IPS DF 19.7 (cell line): Measurements from ENCODE around the gene SVIL.
"Not testable (repeated sequence)": the region's sequence is repeated elsewhere in the genome, so short reads cannot be mapped to it uniquely, and the experiment has no call there.

Experiments
- DNase-seq: peaks from one replicate; pipeline ENCODE4 v3.0.0-alpha.2; 2013; ENCODE audit warnings: low read depth, low spot score

Gene SVIL

GRCh38 chr10:29458190-29458589, 176.6 kb downstream of the SVIL start:
- not testable (repeated sequence) for DNase-seq

GRCh38 chr10:29455095-29455494, 179.7 kb downstream of the SVIL start:
- DNase-seq, result no peak

GRCh38 chr10:29454250-29454649, 180.5 kb downstream of the SVIL start:
- no peak for DNase-seq

- DNase-seq, result no peak
Measured at GRCh38 chr10:29452546-29452945, 182.2 kb downstream of the SVIL start.

- DNase-seq, result no peak
Measured at GRCh38 chr10:29451946-29452345, 182.8 kb downstream of the SVIL start.

GRCh38 chr10:29450405-29450804, 184.4 kb downstream of the SVIL start:
- no peak for DNase-seq

GRCh38 chr10:29448756-29449592, 185.8 kb downstream of the SVIL start:
- not testable (repeated sequence) for DNase-seq

GRCh38 chr10:29448125-29448524, 186.6 kb downstream of the SVIL start:
- DNase-seq, result no peak

GRCh38 chr10:29446327-29446726, 188.4 kb downstream of the SVIL start:
- no peak for DNase-seq

GRCh38 chr10:29443745-29444523, 190.8 kb downstream of the SVIL start:
- no peak for DNase-seq

- DNase-seq, result no peak
Measured at GRCh38 chr10:29440981-29441380, 193.8 kb downstream of the SVIL start.

- DNase-seq, result not testable (repeated sequence)
Measured at GRCh38 chr10:29439005-29439404, 195.8 kb downstream of the SVIL start.

- DNase-seq, result no peak
Measured at GRCh38 chr10:29438271-29438670, 196.5 kb downstream of the SVIL start.

GRCh38 chr10:29437871-29438270, 196.9 kb downstream of the SVIL start:
- no peak for DNase-seq

GRCh38 chr10:29435809-29436501, 198.8 kb downstream of the SVIL start:
- no peak for DNase-seq

GRCh38 chr10:29434111-29434510, 200.7 kb downstream of the SVIL start:
- no peak for DNase-seq

- no peak for DNase-seq
Measured at GRCh38 chr10:29431711-29432110, 203.1 kb downstream of the SVIL start.

- DNase-seq, result no peak
Measured at GRCh38 chr10:29430101-29430500, 204.7 kb downstream of the SVIL start.

- no peak for DNase-seq
Measured at GRCh38 chr10:29428486-29428885, 206.3 kb downstream of the SVIL start.

- no peak for DNase-seq
Measured at GRCh38 chr10:29427667-29428066, 207.1 kb downstream of the SVIL start.

- DNase-seq, result no peak
Measured at GRCh38 chr10:29426420-29426819, 208.4 kb downstream of the SVIL start.

- DNase-seq, result no peak
Measured at GRCh38 chr10:29424017-29424416, 210.8 kb downstream of the SVIL start.
